HepG2 (cell line): ENCODE measurements around the gene BAIAP2L2. TPM values are rescaled to one million over a fixed set of nuclear protein-coding genes. Genes with fewer than 3 reads are reported as not detected.

Source experiments
- CCDC6 ChIP-seq: sonication (generic); formaldehyde crosslinking; IDR thresholded peaks from 2 replicates; pipeline ENCODE4 v1.8.1; 2022; ENCODE audit warnings: mild to moderate bottlenecking, missing genetic modification reagents, moderate library complexity
- FOXA3 ChIP-seq: IDR thresholded peaks from 2 replicates; pipeline ENCODE4 v1.6.1; 2016; ENCODE audit warnings: missing genetic modification reagents, missing compliant biosample characterization
- HIVEP1 ChIP-seq: sonication (generic); formaldehyde crosslinking; IDR thresholded peaks from 2 replicates; pipeline ENCODE4 v1.4.0; 2020; ENCODE audit warnings: mild to moderate bottlenecking, missing genetic modification reagents
- HNF4A ChIP-seq: sonication (generic); formaldehyde crosslinking; IDR thresholded peaks from 2 replicates; pipeline ENCODE4 v1.4.0; 2020; ENCODE audit warnings: missing genetic modification reagents
- MED13 ChIP-seq: sonication (generic); formaldehyde crosslinking; IDR thresholded peaks from 2 replicates; pipeline ENCODE4 v1.5.0; 2020; ENCODE audit warnings: missing genetic modification reagents
- RAD21 ChIP-seq: fragments of 450-650 bp; formaldehyde crosslinking; IDR thresholded peaks from 2 replicates; pipeline ENCODE4 v1.5.0; 2020; ENCODE audit warnings: mild to moderate bottlenecking
- RAD51 ChIP-seq: fragments of 450-650 bp; IDR thresholded peaks from 2 replicates; pipeline ENCODE4 v1.6.1; 2016; ENCODE audit warnings: borderline replicate concordance
- SCMH1 ChIP-seq: sonication (generic); formaldehyde crosslinking; IDR thresholded peaks from 2 replicates; pipeline ENCODE4 v1.9.0; 2021; ENCODE audit warnings: missing genetic modification reagents, mild to moderate bottlenecking, borderline replicate concordance
- THAP11 ChIP-seq: IDR thresholded peaks from 2 replicates; pipeline ENCODE4 v1.6.1; 2016; ENCODE audit warnings: missing biosample characterization, missing genetic modification reagents
- ZNF253 ChIP-seq: sonication (generic); formaldehyde crosslinking; IDR thresholded peaks from 2 replicates; pipeline ENCODE4 v1.8.0; 2022; ENCODE audit warnings: mild to moderate bottlenecking, missing genetic modification reagents, borderline replicate concordance
- ZNF547 ChIP-seq: sonication (generic); formaldehyde crosslinking; IDR thresholded peaks from 2 replicates; pipeline ENCODE4 v1.5.1; 2020; ENCODE audit warnings: mild to moderate bottlenecking, missing genetic modification reagents
- ZNF577 ChIP-seq: sonication (generic); formaldehyde crosslinking; IDR thresholded peaks from 2 replicates; pipeline ENCODE4 v1.4.0; 2020; ENCODE audit warnings: mild to moderate bottlenecking, low read depth, missing genetic modification reagents, borderline replicate concordance
- ZNF724P ChIP-seq: sonication (generic); formaldehyde crosslinking; IDR thresholded peaks from 2 replicates; pipeline ENCODE4 v1.8.0; 2022; ENCODE audit warnings: missing genetic modification reagents, borderline replicate concordance
- polyA plus RNA-seq, 8 experiments: library from polyadenylated mRNA; depleted of rRNA in 3 of 8; stranded (reverse) in 7 of 8; unstranded in 1 of 8; fragments of >200 nt; fragmentation: Illumina TruSeq in 4 of 8; extraction: Trizol in 4 of 8; gene quantifications; 2 replicates each; pipeline versions ENCODE4 v1.2.1 to v1.2.3, GENCODE V29; 2011 to 2016; ENCODE audit warnings: low read depth in 4 of 8, missing spikeins in 1 of 8, mixed read lengths in 1 of 8; ENCODE audit not compliant: insufficient read depth in 1 of 8
- total RNA-seq, 5 experiments: library from RNA; depleted of rRNA; stranded (reverse); fragments of >200 nt; fragmentation: Illumina TruSeq; extraction: Trizol; gene quantifications; 2 replicates each; pipeline ENCODE4 v1.2.3, GENCODE V29; 2016; ENCODE audit warnings: low read depth in 1 of 5
- TF ChIP-seq, protein P1 (sequence below), 2 experiments: sonication (generic) in 1 of 2; formaldehyde crosslinking in 1 of 2; IDR thresholded peaks; 2 replicates each; pipeline versions ENCODE4 v1.4.0 to v1.6.1; 2018 to 2020; ENCODE audit warnings: missing genetic modification reagents in 2 of 2, borderline replicate concordance in 1 of 2, low read depth in 1 of 2, mild to moderate bottlenecking in 1 of 2, missing biosample characterization in 1 of 2
- TF ChIP-seq, protein P2 (sequence below): sonication (generic); formaldehyde crosslinking; IDR thresholded peaks from 2 replicates; pipeline ENCODE4 v1.4.0; 2020; ENCODE audit warnings: missing genetic modification reagents, borderline replicate concordance
- TF ChIP-seq, protein P3 (sequence below): sonication (generic); formaldehyde crosslinking; IDR thresholded peaks from 2 replicates; pipeline ENCODE4 v1.5.0; 2020; ENCODE audit warnings: mild to moderate bottlenecking, missing genetic modification reagents, borderline replicate concordance
- TF ChIP-seq, protein P4 (sequence below): sonication (generic); formaldehyde crosslinking; IDR thresholded peaks from 2 replicates; pipeline ENCODE4 v1.4.0; 2020; ENCODE audit warnings: mild to moderate bottlenecking, missing genetic modification reagents

The BAIAP2L2 gene
- total and polyA plus RNA-seq, 2 of the 13 experiments (the other 11 are each of a cell fraction or from before 2014, with no cell fraction given) = 4.4 to 7.5 TPM

DNA sequence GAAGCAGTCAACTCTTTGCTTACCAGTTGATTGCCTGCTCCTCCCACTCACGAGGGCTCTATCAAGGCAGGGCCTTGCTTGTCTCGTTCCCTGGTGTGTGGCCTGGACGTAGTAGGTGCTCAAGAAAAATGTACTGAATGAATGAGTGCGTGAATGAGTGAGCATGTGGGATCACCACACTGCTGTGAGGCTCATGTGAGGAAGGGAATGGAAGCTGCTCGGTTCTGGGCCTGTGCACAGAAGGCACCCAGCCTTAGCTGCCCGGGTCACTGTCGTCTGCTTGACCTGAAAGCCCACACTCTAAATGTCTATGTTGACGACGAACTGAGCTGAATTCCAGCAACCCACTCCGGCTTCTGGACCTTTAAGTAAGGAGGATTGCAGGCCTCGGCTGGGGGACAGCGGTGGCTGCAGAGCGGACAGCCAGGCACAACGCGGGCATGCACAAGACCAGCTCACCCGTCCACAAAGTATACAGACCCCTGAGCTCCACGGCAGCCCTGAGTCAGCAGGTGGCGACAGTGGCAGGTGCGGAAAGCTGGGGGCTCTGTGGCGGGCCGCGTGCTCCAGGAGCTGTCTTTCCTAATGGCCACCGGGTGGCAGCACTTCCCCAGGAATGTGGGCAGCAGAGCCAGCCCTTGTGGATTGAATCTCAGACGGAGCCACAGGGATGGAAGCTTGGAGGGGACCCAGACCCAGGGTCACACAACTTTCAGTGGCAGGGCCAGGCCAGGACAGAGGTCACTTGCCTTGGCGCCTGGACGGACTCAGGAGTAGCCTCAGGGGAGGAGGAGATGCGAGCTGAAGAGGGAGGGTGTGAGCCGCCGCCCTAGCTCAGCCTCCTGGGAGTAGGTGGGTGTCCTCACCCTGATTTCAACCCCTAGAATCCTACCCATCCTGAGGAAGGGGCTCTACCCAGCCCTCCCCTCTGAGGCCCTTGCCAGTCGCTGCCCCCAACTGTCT is 58.3 kb downstream of the BAIAP2L2 start (continued):
- TF ChIP-seq CCDC6 (CRISPR knock-in tag) (no peak), RAD51 (no peak), MED13 (no peak), HNF4A (CRISPR knock-in tag) (no peak; the same call in 1 of the 2 replicates), RAD21 (CRISPR knock-in tag) (peak; percentile 99), ZNF724P (CRISPR knock-in tag) (no peak), HIVEP1 (CRISPR knock-in tag) (no peak), ZNF577 (no peak), FOXA3 (CRISPR knock-in tag) (peak; percentile 55), ZNF547 (peak; percentile 80; the same call in 1 of the 2 replicates), SCMH1 (CRISPR knock-in tag) (no peak), THAP11 (CRISPR knock-in tag) (peak; percentile 67), ZNF253 (CRISPR knock-in tag) (no peak)
- TF ChIP-seq, protein P1, sequence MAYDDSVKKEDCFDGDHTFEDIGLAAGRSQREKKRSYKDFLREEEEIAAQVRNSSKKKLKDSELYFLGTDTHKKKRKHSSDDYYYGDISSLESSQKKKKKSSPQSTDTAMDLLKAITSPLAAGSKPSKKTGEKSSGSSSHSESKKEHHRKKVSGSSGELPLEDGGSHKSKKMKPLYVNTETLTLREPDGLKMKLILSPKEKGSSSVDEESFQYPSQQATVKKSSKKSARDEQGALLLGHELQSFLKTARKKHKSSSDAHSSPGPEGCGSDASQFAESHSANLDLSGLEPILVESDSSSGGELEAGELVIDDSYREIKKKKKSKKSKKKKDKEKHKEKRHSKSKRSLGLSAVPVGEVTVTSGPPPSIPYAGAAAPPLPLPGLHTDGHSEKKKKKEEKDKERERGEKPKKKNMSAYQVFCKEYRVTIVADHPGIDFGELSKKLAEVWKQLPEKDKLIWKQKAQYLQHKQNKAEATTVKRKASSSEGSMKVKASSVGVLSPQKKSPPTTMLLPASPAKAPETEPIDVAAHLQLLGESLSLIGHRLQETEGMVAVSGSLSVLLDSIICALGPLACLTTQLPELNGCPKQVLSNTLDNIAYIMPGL (CRISPR knock-in tag; IDR thresholded peaks at IDR 0.05; ENCODE audit: borderline replicate concordance in 1 of 2, low read depth in 1 of 2) = peak; percentile 89 to 92
- TF ChIP-seq, protein P2, sequence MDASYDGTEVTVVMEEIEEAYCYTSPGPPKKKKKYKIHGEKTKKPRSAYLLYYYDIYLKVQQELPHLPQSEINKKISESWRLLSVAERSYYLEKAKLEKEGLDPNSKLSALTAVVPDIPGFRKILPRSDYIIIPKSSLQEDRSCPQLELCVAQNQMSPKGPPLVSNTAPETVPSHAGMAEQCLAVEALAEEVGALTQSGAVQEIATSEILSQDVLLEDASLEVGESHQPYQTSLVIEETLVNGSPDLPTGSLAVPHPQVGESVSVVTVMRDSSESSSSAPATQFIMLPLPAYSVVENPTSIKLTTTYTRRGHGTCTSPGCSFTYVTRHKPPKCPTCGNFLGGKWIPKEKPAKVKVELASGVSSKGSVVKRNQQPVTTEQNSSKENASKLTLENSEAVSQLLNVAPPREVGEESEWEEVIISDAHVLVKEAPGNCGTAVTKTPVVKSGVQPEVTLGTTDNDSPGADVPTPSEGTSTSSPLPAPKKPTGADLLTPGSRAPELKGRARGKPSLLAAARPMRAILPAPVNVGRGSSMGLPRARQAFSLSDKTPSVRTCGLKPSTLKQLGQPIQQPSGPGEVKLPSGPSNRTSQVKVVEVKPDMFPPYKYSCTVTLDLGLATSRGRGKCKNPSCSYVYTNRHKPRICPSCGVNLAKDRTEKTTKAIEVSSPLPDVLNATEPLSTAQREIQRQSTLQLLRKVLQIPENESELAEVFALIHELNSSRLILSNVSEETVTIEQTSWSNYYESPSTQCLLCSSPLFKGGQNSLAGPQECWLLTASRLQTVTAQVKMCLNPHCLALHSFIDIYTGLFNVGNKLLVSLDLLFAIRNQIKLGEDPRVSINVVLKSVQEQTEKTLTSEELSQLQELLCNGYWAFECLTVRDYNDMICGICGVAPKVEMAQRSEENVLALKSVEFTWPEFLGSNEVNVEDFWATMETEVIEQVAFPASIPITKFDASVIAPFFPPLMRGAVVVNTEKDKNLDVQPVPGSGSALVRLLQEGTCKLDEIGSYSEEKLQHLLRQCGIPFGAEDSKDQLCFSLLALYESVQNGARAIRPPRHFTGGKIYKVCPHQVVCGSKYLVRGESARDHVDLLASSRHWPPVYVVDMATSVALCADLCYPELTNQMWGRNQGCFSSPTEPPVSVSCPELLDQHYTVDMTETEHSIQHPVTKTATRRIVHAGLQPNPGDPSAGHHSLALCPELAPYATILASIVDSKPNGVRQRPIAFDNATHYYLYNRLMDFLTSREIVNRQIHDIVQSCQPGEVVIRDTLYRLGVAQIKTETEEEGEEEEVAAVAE (CRISPR knock-in tag) = peak; percentile 41; the same call in 1 of the 2 replicates
- TF ChIP-seq, protein P3, sequence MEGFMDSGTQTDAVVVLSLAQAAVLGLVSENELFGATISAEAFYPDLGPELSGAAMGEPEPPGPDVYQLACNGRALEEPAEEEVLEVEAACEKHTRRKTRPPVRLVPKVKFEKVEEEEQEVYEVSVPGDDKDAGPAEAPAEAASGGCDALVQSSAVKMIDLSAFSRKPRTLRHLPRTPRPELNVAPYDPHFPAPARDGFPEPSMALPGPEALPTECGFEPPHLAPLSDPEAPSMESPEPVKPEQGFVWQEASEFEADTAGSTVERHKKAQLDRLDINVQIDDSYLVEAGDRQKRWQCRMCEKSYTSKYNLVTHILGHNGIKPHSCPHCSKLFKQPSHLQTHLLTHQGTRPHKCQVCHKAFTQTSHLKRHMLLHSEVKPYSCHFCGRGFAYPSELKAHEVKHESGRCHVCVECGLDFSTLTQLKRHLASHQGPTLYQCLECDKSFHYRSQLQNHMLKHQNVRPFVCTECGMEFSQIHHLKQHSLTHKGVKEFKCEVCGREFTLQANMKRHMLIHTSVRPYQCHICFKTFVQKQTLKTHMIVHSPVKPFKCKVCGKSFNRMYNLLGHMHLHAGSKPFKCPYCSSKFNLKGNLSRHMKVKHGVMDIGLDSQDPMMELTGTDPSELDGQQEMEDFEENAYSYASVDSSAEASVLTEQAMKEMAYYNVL (CRISPR knock-in tag) = 0 out of 2 replicates have a peak, but pooled peaks have one; percentile 59
- TF ChIP-seq, protein P4, sequence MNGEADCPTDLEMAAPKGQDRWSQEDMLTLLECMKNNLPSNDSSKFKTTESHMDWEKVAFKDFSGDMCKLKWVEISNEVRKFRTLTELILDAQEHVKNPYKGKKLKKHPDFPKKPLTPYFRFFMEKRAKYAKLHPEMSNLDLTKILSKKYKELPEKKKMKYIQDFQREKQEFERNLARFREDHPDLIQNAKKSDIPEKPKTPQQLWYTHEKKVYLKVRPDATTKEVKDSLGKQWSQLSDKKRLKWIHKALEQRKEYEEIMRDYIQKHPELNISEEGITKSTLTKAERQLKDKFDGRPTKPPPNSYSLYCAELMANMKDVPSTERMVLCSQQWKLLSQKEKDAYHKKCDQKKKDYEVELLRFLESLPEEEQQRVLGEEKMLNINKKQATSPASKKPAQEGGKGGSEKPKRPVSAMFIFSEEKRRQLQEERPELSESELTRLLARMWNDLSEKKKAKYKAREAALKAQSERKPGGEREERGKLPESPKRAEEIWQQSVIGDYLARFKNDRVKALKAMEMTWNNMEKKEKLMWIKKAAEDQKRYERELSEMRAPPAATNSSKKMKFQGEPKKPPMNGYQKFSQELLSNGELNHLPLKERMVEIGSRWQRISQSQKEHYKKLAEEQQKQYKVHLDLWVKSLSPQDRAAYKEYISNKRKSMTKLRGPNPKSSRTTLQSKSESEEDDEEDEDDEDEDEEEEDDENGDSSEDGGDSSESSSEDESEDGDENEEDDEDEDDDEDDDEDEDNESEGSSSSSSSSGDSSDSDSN (CRISPR knock-in tag) = peak; percentile 61
